K562 (cell line): ENCODE measurements around the gene TTC27. TPM values are rescaled to one million over a fixed set of nuclear protein-coding genes. Genes with fewer than 3 reads are reported as not detected.

Experiments used
- FOXA3 ChIP-seq, 2 experiments: fragments of 450-650 bp in 1 of 2; sonication (generic) in 1 of 2; formaldehyde crosslinking; IDR thresholded peaks in 1 of 2; conservative IDR thresholded peaks in 1 of 2; 2 replicates each; pipeline versions ENCODE4 v1.4.0 to v1.8.0; 2020 to 2022; ENCODE audit warnings: mild to moderate bottlenecking in 2 of 2, missing genetic modification reagents in 1 of 2
- LCOR ChIP-seq: sonication (generic); formaldehyde crosslinking; IDR thresholded peaks from 2 replicates; pipeline ENCODE4 v1.8.0; 2022; ENCODE audit warnings: mild to moderate bottlenecking, missing genetic modification reagents
- MEF2D ChIP-seq: conservative IDR thresholded peaks from 2 replicates; pipeline ENCODE4 v1.6.1; 2016; ENCODE audit warnings: low read depth, missing genetic modification characterization, missing compliant biosample characterization
- NFYB ChIP-seq: IDR thresholded peaks from 2 replicates; pipeline ENCODE4 v1.6.1; 2011; ENCODE audit warnings: mild to moderate bottlenecking, moderate library complexity; ENCODE audit not compliant: insufficient read length; ENCODE audit errors: extremely low read depth
- PURB ChIP-seq: sonication (generic); formaldehyde crosslinking; IDR thresholded peaks from 2 replicates; pipeline ENCODE4 v1.9.0; 2021; ENCODE audit warnings: low read depth, mild to moderate bottlenecking, missing genetic modification reagents
- RBBP5 ChIP-seq: fragments of 200-600 bp; sonication (generic); IDR thresholded peaks from 2 replicates; pipeline ENCODE4 v1.6.1; 2012; ENCODE audit warnings: borderline replicate concordance, mild to moderate bottlenecking, low read length, control low read depth, inconsistent platforms; ENCODE audit not compliant: insufficient read depth, poor library complexity, severe bottlenecking
- TAF7 ChIP-seq: fragments of 450-650 bp; IDR thresholded peaks from 2 replicates; pipeline ENCODE4 v1.6.1; 2016; ENCODE audit warnings: missing genetic modification characterization, missing compliant biosample characterization
- THAP7 ChIP-seq: fragments of 250-450 bp; sonication (Bioruptor Pico); IDR thresholded peaks from 2 replicates; pipeline ENCODE4 v1.5.0; 2021
- YY1 ChIP-seq, 3 experiments: IDR thresholded peaks; 2 replicates each; pipeline ENCODE4 v1.6.1; 2011; ENCODE audit warnings: low read length in 2 of 3, mild to moderate bottlenecking in 2 of 3, moderate library complexity in 2 of 3, borderline replicate concordance in 1 of 3, control low read depth in 1 of 3, low read depth in 1 of 3; ENCODE audit not compliant: insufficient read depth in 3 of 3, insufficient replicate concordance in 2 of 3, control insufficient read depth in 1 of 3, insufficient read length in 1 of 3; ENCODE audit errors: extremely low read depth in 1 of 3
- ZKSCAN3 ChIP-seq: fragments of 250-450 bp; sonication (Bioruptor Pico); IDR thresholded peaks from 2 replicates; pipeline ENCODE4 v1.4.0; 2020
- ZNF311 ChIP-seq: fragments of 250-450 bp; sonication (Bioruptor Pico); IDR thresholded peaks from 2 replicates; pipeline ENCODE4 v1.4.0; 2020; ENCODE audit warnings: mild to moderate bottlenecking, moderate library complexity
- ZNF384 ChIP-seq: IDR thresholded peaks from 2 replicates; pipeline ENCODE4 v1.6.1; 2012; ENCODE audit warnings: low read depth, low read length, improper control_type of control experiment
- ZNF436 ChIP-seq: fragments of 250-450, 450-650 bp; sonication (Bioruptor Pico); formaldehyde crosslinking; IDR thresholded peaks from 2 replicates; pipeline ENCODE4 v1.7.0; 2020; ENCODE audit warnings: mild to moderate bottlenecking
- ZNF699 ChIP-seq: fragments of 250-450 bp; sonication (Bioruptor Pico); IDR thresholded peaks from 2 replicates; pipeline ENCODE4 v1.8.0; 2021; ENCODE audit warnings: mild to moderate bottlenecking, moderate library complexity; ENCODE audit not compliant: insufficient replicate concordance
- polyA plus RNA-seq, 8 experiments: library from polyadenylated mRNA; depleted of rRNA in 4 of 8; stranded (reverse) in 5 of 8; unstranded in 3 of 8; fragments of >200 nt; fragmentation: Nextera tagmentation in 2 of 8; fragmentation: Illumina TruSeq in 1 of 8; extraction: Ambion mirVana in 2 of 8; extraction: Trizol in 1 of 8; gene quantifications; 2 replicates each; pipeline versions ENCODE4 v1.2.1 to v1.2.3, GENCODE V29; 2011 to 2014; ENCODE audit warnings: inconsistent platforms in 1 of 8, missing spikeins in 1 of 8
- total RNA-seq, 7 experiments: library from RNA; depleted of rRNA in 6 of 7; stranded (reverse); fragments of >200 nt in 6 of 7; fragmentation: Illumina TruSeq in 2 of 7; extraction: Trizol in 2 of 7; gene quantifications; 2 replicates each; pipeline versions ENCODE4 v1.2.1 to v1.2.3, GENCODE V29; 2011 to 2021; ENCODE audit warnings: low replicate concordance in 1 of 7
- TF ChIP-seq, protein P1 (sequence below): fragments of 450-650 bp; IDR thresholded peaks from 2 replicates; pipeline ENCODE4 v1.6.1; 2017; ENCODE audit warnings: antibody characterized with exemption, mild to moderate bottlenecking
- TF ChIP-seq, protein P2 (sequence below), 2 experiments: fragments of 450-650 bp in 1 of 2; IDR thresholded peaks; 2 replicates each; pipeline ENCODE4 v1.6.1; 2011 to 2017; ENCODE audit warnings: low read depth in 2 of 2, antibody characterized with exemption in 1 of 2, borderline replicate concordance in 1 of 2, low read length in 1 of 2, mild to moderate bottlenecking in 1 of 2, mixed read lengths in 1 of 2; ENCODE audit not compliant: control insufficient read depth in 1 of 2

Gene TTC27
- total and polyA plus RNA-seq, 9 of the 15 experiments (the other 6 are each of a cell fraction or from before 2014, with no cell fraction given): 44.3 to 93.4 (median 57.3) TPM

DNA sequence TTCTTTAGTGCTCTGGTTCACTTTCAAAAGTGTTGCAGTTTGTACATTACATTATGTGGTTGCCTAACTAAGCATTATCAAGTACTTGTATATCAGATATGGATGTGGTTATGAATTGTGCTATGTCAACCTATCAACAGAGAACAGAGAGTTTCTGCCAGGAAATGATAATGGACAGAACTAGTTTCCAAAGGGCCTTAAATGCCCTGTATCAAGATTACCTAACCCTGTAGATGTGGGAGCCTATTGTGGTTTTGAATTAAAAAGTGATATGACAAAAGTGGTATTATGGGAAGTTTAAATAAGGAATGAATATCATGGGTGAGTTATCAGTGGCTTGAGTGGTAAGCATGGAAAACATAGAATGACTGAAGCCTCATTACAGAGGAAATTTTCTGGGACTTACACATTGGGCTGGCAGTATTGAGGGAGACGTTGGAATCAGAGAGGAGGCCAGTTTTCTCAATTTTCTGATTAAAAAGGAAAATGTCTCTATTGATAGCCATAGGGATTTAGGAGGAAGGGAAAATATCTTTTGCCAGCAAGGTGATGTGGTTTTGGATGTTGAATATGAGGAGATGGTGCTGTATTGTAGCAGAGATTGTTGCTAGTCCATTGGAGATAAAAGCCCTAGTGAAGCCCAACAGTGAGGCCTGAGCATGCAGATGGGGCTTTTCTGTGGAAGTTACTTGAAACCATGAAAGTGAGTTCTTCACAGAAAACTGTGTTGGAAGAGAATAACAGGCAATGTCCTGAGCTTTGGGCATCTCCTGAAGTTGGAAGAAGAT is 140.7 kb downstream of the TTC27 start (continued):
- TF ChIP-seq, protein P1, sequence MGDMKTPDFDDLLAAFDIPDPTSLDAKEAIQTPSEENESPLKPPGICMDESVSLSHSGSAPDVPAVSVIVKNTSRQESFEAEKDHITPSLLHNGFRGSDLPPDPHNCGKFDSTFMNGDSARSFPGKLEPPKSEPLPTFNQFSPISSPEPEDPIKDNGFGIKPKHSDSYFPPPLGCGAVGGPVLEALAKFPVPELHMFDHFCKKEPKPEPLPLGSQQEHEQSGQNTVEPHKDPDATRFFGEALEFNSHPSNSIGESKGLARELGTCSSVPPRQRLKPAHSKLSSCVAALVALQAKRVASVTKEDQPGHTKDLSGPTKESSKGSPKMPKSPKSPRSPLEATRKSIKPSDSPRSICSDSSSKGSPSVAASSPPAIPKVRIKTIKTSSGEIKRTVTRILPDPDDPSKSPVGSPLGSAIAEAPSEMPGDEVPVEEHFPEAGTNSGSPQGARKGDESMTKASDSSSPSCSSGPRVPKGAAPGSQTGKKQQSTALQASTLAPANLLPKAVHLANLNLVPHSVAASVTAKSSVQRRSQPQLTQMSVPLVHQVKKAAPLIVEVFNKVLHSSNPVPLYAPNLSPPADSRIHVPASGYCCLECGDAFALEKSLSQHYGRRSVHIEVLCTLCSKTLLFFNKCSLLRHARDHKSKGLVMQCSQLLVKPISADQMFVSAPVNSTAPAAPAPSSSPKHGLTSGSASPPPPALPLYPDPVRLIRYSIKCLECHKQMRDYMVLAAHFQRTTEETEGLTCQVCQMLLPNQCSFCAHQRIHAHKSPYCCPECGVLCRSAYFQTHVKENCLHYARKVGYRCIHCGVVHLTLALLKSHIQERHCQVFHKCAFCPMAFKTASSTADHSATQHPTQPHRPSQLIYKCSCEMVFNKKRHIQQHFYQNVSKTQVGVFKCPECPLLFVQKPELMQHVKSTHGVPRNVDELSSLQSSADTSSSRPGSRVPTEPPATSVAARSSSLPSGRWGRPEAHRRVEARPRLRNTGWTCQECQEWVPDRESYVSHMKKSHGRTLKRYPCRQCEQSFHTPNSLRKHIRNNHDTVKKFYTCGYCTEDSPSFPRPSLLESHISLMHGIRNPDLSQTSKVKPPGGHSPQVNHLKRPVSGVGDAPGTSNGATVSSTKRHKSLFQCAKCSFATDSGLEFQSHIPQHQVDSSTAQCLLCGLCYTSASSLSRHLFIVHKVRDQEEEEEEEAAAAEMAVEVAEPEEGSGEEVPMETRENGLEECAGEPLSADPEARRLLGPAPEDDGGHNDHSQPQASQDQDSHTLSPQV: peak; percentile 24; the same call in 1 of the 2 replicates
- TF ChIP-seq THAP7 (CRISPR knock-in tag) (no peak), ZNF384 (no peak), ZKSCAN3 (CRISPR knock-in tag) (no peak), FOXA3 (CRISPR knock-in tag; conservative IDR thresholded peaks at IDR 0.05 in 1 of 2, IDR thresholded peaks at IDR 0.05 in 1 of 2) (0 out of 4 replicates have a peak, but pooled peaks of 1 of the 2 experiments have one; percentile 39), NFYB (no peak), TAF7 (tag) (no peak), RBBP5 (no peak), MEF2D (tag) (peak; percentile 88), ZNF699 (CRISPR knock-in tag) (no peak), ZNF311 (CRISPR knock-in tag) (peak; percentile 86), LCOR (CRISPR knock-in tag) (0 out of 2 replicates have a peak, but pooled peaks have one; percentile 34), ZNF436 (CRISPR knock-in tag) (no peak), YY1 (IDR thresholded peaks at IDR 0.05; ENCODE audit: borderline replicate concordance in 1 of 3, control insufficient read depth in 1 of 3, extremely low read depth in 1 of 3, insufficient read depth in 3 of 3, insufficient read length in 1 of 3, insufficient replicate concordance in 2 of 3, low read depth in 1 of 3, low read length in 2 of 3) (no peak), PURB (CRISPR knock-in tag) (no peak)
- TF ChIP-seq, protein P2, sequence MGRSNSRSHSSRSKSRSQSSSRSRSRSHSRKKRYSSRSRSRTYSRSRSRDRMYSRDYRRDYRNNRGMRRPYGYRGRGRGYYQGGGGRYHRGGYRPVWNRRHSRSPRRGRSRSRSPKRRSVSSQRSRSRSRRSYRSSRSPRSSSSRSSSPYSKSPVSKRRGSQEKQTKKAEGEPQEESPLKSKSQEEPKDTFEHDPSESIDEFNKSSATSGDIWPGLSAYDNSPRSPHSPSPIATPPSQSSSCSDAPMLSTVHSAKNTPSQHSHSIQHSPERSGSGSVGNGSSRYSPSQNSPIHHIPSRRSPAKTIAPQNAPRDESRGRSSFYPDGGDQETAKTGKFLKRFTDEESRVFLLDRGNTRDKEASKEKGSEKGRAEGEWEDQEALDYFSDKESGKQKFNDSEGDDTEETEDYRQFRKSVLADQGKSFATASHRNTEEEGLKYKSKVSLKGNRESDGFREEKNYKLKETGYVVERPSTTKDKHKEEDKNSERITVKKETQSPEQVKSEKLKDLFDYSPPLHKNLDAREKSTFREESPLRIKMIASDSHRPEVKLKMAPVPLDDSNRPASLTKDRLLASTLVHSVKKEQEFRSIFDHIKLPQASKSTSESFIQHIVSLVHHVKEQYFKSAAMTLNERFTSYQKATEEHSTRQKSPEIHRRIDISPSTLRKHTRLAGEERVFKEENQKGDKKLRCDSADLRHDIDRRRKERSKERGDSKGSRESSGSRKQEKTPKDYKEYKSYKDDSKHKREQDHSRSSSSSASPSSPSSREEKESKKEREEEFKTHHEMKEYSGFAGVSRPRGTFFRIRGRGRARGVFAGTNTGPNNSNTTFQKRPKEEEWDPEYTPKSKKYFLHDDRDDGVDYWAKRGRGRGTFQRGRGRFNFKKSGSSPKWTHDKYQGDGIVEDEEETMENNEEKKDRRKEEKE (IDR thresholded peaks at IDR 0.05; ENCODE audit: borderline replicate concordance in 1 of 2, control insufficient read depth in 1 of 2, low read depth in 2 of 2, low read length in 1 of 2): no peak
